HG02884 (cell line): Measurements from ENCODE around the gene PDE4D.
"Not testable (repeated sequence)": the region's sequence is repeated elsewhere in the genome, so short reads cannot be mapped to it uniquely, and the experiment has no call there.

Experiments used
- ATAC-seq: cut with Tn5 transposase; IDR thresholded peaks from one replicate; pipeline ENCODE4 v1.9.1; 2021; ENCODE audit warnings: mild to moderate bottlenecking, moderate library complexity; ENCODE audit not compliant: unreplicated experiment

Gene PDE4D

GRCh38 chr5:59587489-59588337 lies 305.8 kb downstream of the PDE4D start:
- ATAC-seq, result no peak

GRCh38 chr5:59586841-59587240 lies 306.7 kb downstream of the PDE4D start:
- no peak for ATAC-seq

GRCh38 chr5:59584858-59585846 lies 308.4 kb downstream of the PDE4D start:
- ATAC-seq, result no peak

GRCh38 chr5:59583810-59584562 lies 309.5 kb downstream of the PDE4D start:
- ATAC-seq, result no peak

- no peak for ATAC-seq
Measured at GRCh38 chr5:59583151-59583809, 310.2 kb downstream of the PDE4D start.

GRCh38 chr5:59582746-59583145 lies 310.8 kb downstream of the PDE4D start:
- ATAC-seq, result no peak

GRCh38 chr5:59579824-59580167 lies 313.7 kb downstream of the PDE4D start:
- no peak for ATAC-seq

GRCh38 chr5:59579101-59579823 lies 314.3 kb downstream of the PDE4D start:
- ATAC-seq, result no peak

GRCh38 chr5:59577485-59577884 lies 316.0 kb downstream of the PDE4D start:
- no peak for ATAC-seq

- ATAC-seq, result no peak
Measured at GRCh38 chr5:59575648-59576445, 317.7 kb downstream of the PDE4D start.

- not testable (repeated sequence) for ATAC-seq
Measured at GRCh38 chr5:59573509-59573908, 320.0 kb downstream of the PDE4D start.

- no peak for ATAC-seq
Measured at GRCh38 chr5:59571067-59571466, 322.5 kb downstream of the PDE4D start.

GRCh38 chr5:59569608-59570334 lies 323.8 kb downstream of the PDE4D start:
- no peak for ATAC-seq

- ATAC-seq, result no peak
Measured at GRCh38 chr5:59569158-59569557, 324.4 kb downstream of the PDE4D start.

- ATAC-seq, result no peak
Measured at GRCh38 chr5:59568161-59568560, 325.4 kb downstream of the PDE4D start.

GRCh38 chr5:59565551-59565950 lies 328.0 kb downstream of the PDE4D start:
- no peak for ATAC-seq

GRCh38 chr5:59564895-59565294 lies 328.6 kb downstream of the PDE4D start:
- no peak for ATAC-seq

- peak; percentile 94 for ATAC-seq
Measured at GRCh38 chr5:59562756-59563389, 330.7 kb downstream of the PDE4D start.
